Activated CD4-positive, alpha-beta T cell treated with anti-CD3 and anti-CD28 coated beads, Interleukin-2, Interleukin-4, amounts not matched to agents 100 ng/mL and 50 ng/mL, durations not matched to agents 16 hours and 8 hours (primary cell): ENCODE data around the gene CARD19.

Experiments
- DNase-seq: peaks from one replicate; pipeline ENCODE4 v3.0.0-alpha.2; 2020; ENCODE audit warnings: low spot score

CARD19 gene

GRCh38 chr9:93161786-93162562 is 66.0 kb downstream of the CARD19 start:
- no peak for DNase-seq
